Measurements from ENCODE around the gene MRPS12. TPM values are rescaled to one million over a fixed set of nuclear protein-coding genes. Genes with fewer than 3 reads are reported as not detected.

The MRPS12 gene
- total and polyA plus RNA-seq, 2 of the 4 experiments (the other 2 are of a cell fraction): 26.7 to 75.4 TPM

DNA sequence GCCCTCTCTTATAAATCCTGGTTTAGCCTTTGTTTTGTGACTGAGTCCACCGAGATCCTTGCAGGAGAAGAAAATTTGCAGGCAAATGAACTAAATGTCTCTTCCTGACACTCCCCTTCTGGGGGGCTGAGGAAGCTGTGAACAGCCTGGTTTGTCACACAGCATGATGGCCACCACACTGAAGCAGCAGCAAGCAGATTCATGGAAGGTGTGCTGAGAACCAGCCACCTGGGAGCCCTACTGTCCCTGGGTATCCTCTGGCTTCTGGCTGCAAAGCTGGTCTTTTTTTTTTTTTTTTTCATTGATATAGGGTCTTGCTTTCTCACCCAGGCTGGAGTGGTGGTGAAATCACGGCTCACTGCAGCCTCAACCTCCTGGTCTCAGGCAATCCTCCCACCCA is 11.2 kb downstream of the MRPS12 start:
- POLR2A ChIA-PET (ENCODE audit: unreplicated experiment): no interaction called here

More for the DNA sequence above, 11.2 kb downstream of the MRPS12 start:
- BruUV-seq (replicated peaks): no TSS peak
- Histone ChIP-seq H2BK20ac (ENCODE audit: low read depth, low read length) (no peak overlapping the region), H3K79me1 (ENCODE audit: low read depth in 1 of 2, low read length in 2 of 2) (no peaks in the 10 kb centered on the region), H2BK120ac (ENCODE audit: low read depth, low read length) (no peak overlapping the region), H2AFZ (replicated peaks; ENCODE audit: low read length, poor library complexity) (no peak overlapping the region), H3K4me1 (ENCODE audit: control insufficient read depth, insufficient read depth, low read length) (no peaks in the 10 kb centered on the region), H3K9me3 (ENCODE audit: control insufficient read depth, insufficient read depth, low read length) (no peaks in the 10 kb centered on the region), H4K20me1 (ENCODE audit: insufficient read depth, low read length) (no peaks in the 10 kb centered on the region), H3K36me3 (ENCODE audit: control insufficient read depth, insufficient read depth, low read length) (peaks cover 15% of the 10 kb centered on the region), H3K27ac (ENCODE audit: insufficient read depth, low read length) (no peak overlapping the region), H4K8ac (ENCODE audit: low read depth in 2 of 2, low read length in 2 of 2) (no peak overlapping the region), H4K91ac (ENCODE audit: insufficient read depth, low read depth, low read length) (no peak overlapping the region), H3K4ac (ENCODE audit: low read depth, low read length) (no peak overlapping the region), H2BK5ac (ENCODE audit: low read depth, low read length, poor library complexity, severe bottlenecking) (no peak overlapping the region), H3K18ac (ENCODE audit: low read depth, low read length) (no peak overlapping the region), H3K4me3 (ENCODE audit: insufficient read depth, low read depth, low read length) (no peak overlapping the region), H3K4me2 (ENCODE audit: low read depth, low read length) (no peak overlapping the region), H3K23ac (ENCODE audit: low read depth, low read length) (no peak overlapping the region), H3K9ac (ENCODE audit: low read depth, low read length) (no peak overlapping the region), H2AK9ac (replicated peaks; ENCODE audit: low read depth, low read length, poor library complexity) (no peak overlapping the region), H2AK5ac (ENCODE audit: low read depth, low read length) (no peak overlapping the region), H3K56ac (ENCODE audit: extremely low read depth, insufficient read depth, low read length) (no peak overlapping the region), H2BK15ac (ENCODE audit: low read depth, low read length) (no peak overlapping the region), H4K5ac (ENCODE audit: low read depth, low read length) (no peak overlapping the region), H3K14ac (replicated peaks; ENCODE audit: low read depth, low read length) (no peak overlapping the region), H3K27me3 (ENCODE audit: control insufficient read depth, insufficient read depth, low read length) (no peaks in the 10 kb centered on the region), H3K9me1 (ENCODE audit: insufficient read depth, low read length) (0 out of 2 replicates have a peak, but pooled peaks cover 4% of the 10 kb centered on the region)
- ATAC-seq (ENCODE audit: low read depth) (no peak), DNase-seq (no peak)
- CTCF ChIA-PET: no interaction called here
- no CpG with 5 or more reads among the region's 2 CpGs for WGBS, 2 experiments (ENCODE audit: extremely low coverage in 2 of 2, insufficient read length in 1 of 2)
- intact Hi-C loops (cut with micrococcal nuclease) (no loop called here), in situ Hi-C loops (cut with MboI; ENCODE audit: low sequenced_read_pairs) (loop anchor here (25.0 kb wide), 1 partner anchor 530 kb away; the partner anchor contains the start of gene FAM98C), dilution Hi-C loops (cut with HindIII; ENCODE audit: low sequenced_read_pairs, unreplicated experiment) (no loop called here)
- TF ChIP-seq RCOR1 (IDR thresholded peaks at IDR 0.05; ENCODE audit: insufficient replicate concordance, low read length): no peak
- TF ChIP-seq CEBPB (IDR thresholded peaks at IDR 0.05; ENCODE audit: low read depth, low read length): no peak
- no peak for TF ChIP-seq MAFK (IDR thresholded peaks at IDR 0.05; ENCODE audit: low read depth, low read length)
- no peak for TF ChIP-seq POLR2A (IDR thresholded peaks at IDR 0.05; ENCODE audit: low read depth, low read length)
- TF ChIP-seq FOS (IDR thresholded peaks at IDR 0.05; ENCODE audit: low read depth, low read length): no peak
- TF ChIP-seq NFE2L2 (IDR thresholded peaks at IDR 0.05; ENCODE audit: low read depth, low read length): no peak
- TF ChIP-seq CHD1 (IDR thresholded peaks at IDR 0.05; ENCODE audit: low read depth, low read length): no peak
- TF ChIP-seq MXI1 (IDR thresholded peaks at IDR 0.05; ENCODE audit: borderline replicate concordance, low read depth, low read length): no peak
- no peak for TF ChIP-seq MAZ (IDR thresholded peaks at IDR 0.05; ENCODE audit: borderline replicate concordance, low read depth, low read length)
